GM21786 (cell line): ENCODE data around the gene ORC4.

Experiments used
- ATAC-seq: cut with Tn5 transposase; IDR thresholded peaks from one replicate; pipeline ENCODE4 v1.9.1; 2021; ENCODE audit not compliant: unreplicated experiment

Gene ORC4

DNA sequence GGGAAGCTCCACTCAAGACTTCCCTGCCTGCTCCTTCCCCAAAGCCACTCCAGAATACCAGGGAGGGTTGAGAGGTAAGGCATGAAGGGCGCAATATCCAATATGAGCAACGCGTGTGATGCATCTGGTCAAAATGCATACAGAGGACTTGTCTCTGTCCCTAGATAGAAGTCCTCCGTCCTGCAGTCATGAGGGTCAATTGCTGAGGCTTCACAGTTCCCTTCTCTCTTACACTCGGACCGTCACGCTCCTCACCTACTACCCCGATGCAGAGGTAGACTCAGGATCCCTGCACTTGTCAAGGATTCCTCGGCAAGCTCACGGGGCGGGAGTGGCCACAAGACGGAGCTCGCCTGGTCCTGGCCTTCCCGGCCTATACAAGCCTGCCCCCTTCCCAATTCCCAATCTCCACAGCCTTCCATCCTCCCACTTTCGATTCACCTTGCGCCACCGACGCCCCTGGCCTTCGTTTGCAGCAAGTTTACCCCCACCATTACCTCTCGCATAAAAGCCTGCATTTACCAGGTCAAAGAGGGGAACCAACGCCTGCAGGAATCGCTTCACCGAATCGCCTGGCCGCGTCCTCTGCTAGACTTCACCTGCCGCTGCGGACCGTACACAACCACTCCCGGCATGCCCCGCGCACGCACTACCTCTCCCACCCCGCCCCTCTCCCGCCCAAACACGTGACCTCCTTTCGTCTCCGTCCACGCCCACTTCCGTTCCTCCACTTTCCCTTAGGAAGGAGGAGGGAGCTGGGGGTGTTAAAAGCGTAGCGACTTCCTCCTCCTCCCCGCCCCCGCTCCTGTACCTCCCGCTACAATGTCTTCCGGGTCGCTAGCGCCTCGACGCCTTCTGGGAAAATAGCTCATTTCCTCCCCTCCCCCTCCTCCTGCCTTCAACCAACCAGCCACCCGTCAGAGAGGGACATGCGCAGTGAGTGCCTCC, at the start of gene ORC4:
ORC4 (minus strand) TSS at position 627 of the 948 bp plus-strand sequence. CDS start 44,779 bp downstream, outside the sequence.
- ATAC-seq, result peak; percentile 72

DNA sequence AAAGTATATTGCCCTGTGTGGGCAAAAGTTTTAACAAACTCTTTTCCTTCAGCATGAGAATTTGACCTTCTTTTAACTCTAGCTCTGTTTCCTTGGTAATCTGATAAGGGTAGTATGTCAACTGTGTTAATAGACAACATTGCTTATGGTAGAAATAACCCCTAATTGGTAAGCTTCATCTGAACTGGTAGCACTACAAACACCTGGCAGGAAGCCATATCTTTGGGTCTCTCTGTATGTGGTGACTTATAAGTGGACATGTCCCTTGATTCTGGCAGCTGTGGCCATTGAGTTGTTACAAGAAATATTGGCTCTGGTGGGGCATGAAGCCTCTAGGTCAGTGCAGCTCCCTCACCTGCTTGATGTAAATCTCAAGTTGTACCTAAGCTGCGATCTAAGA, 47.3 kb upstream of the ORC4 start:
- ATAC-seq, result no peak

- no peak for ATAC-seq
These were observed 45.4 kb upstream of the ORC4 start for GRCh38 chr2:148065936-148066335.

GRCh38 chr2:148063633-148064032, 43.1 kb upstream of the ORC4 start:
- no peak for ATAC-seq

- ATAC-seq, result no peak
These were observed 38.1 kb upstream of the ORC4 start for GRCh38 chr2:148058641-148059040.

- ATAC-seq, result no peak
These were observed 32.1 kb upstream of the ORC4 start for GRCh38 chr2:148052687-148053086.

GRCh38 chr2:148049284-148049683, 28.7 kb upstream of the ORC4 start:
- ATAC-seq, result no peak

- peak; percentile 76 for ATAC-seq
These were observed 28.1 kb upstream of the ORC4 start for GRCh38 chr2:148048475-148049221.

DNA sequence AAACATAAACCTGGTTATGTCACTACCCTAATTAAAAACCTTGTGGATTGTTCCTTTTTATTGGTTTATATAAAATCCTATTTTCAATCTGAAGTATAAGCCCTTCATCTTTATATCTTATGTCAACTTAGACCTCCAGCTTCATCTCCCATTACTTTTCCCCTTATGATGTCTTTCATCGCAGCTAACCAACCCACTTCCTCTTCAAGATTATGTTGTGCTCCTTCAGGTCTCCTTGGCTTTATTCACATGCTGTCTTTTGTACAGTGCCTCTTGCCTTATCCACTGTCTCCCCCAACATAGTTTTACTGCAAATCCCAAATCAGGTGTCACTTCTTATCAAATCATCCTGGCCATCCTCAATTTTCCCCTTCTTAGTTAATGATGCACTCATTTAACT, 26.3 kb upstream of the ORC4 start:
- no peak for ATAC-seq

DNA sequence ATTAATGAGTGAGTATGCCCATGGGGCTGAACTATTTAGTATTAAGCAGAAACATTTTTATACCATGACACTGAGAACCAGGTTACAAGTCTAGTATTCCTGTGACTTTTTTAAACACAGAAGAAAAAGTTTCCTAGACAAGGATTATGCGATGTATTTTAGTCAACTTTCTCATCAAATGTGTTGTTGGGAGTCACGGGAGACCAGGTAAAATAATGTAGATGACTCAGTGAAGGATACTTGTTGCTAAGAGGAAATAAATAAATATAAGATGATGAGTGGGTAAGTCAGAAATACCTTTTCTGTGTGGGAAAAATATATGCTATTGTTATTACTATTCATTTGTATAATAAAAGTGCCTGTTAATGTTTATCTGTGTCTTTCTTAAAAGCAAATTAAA, 23.8 kb upstream of the ORC4 start:
- no peak for ATAC-seq

DNA sequence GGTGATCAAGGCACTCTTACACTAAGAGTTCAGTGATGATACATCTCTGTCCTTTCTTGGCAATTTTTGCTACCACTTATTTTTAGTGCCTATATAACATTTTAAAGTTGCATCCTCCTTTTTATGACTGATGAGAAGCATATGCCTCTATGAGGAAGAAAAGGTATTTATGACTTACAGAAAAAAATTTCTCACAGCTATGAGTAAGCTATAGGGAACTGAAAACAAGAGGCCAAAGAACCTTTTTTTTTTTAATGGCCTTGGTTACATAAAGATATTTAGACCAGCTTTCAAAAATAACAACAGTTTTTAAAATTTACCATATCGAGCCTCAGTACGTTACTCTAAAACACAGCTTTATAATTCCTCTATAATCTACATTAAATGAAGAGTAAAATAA, 21.7 kb upstream of the ORC4 start:
- ATAC-seq, result peak; percentile 90

DNA sequence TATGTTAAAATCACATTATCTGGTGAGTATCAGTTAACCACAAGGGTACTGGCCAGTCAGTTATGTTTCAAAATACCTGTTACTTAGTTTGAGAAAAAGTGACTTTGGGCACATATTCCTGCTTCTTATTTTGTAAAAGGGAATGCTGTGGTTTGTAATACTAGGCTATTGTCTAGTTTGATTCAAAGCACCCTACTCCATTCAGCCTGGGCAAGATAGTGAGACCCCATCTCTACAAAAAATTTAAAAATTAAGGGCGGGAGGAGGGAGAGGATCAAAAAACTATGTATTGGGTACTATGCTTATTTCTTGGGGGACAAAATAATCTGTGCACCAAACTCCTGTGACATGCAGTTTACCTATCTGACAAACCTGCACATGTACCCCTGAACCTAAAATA, 19.2 kb upstream of the ORC4 start:
- ATAC-seq, result no peak

DNA sequence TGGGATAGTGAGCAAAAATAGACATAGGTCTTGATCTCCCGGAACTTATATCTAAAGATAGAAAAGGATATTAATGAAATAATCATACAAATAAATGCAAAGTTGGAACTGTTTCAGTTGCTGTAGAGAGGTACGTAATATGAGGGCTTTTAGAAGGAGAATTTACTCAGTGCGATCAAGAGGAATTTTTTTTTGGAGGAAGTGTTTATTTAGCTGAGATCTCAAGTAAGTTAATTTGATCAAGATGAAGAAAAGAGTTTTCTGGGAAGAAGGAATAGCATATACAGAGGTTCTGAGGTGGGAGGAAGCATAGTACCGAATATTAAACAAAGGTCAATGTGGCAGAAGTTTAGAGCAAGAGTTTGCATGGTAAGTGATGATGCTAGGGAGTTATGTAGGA, 11.7 kb upstream of the ORC4 start:
- no peak for ATAC-seq

DNA sequence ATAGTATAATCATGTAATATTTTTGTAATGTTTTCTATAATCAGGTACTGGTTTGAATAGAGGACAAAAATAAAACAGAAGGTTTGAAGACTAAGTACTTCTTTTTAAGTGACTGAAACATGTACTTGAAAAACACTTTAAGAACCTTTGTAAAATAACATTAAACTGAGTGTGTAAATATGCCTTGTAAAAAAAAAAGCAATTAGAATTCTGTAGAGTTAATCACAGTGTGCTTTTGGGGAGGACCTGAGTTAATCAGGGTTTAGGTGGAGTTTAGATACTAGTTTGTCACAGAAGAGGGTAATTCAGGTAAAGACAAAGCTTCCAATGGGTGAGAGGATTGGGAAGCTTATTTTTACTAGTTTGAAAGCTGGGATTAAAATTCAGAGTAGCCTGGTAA, 10.6 kb upstream of the ORC4 start:
- no peak for ATAC-seq

- no peak for ATAC-seq
These were observed 8.2 kb upstream of the ORC4 start for GRCh38 chr2:148028781-148029180.

- ATAC-seq, result no peak
These were observed 7.3 kb upstream of the ORC4 start for GRCh38 chr2:148027822-148028221.

DNA sequence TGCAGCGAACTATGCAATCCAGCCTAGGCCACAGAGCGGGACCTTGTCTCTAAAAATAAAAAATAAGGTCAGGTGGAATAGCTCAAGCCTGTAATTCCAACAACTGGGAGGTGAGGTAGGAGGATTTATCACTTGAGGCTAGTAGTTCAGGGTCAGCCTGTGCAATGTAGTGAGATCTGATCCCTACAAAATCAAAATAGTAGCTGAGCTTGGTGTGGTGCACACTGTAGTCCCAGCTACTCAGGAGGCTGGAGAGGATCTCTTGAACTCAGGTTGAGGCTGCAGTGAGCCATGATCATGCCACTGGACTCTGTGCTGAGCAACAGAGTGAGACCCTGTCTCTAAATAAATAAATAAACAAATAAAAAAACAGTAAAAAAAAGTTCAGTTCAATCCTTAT, 6.0 kb upstream of the ORC4 start:
- no peak for ATAC-seq

- ATAC-seq, result peak; percentile 38
These were observed 3.3 kb upstream of the ORC4 start for GRCh38 chr2:148023861-148024260.

GRCh38 chr2:148022882-148023281, 2.3 kb upstream of the ORC4 start:
- no peak for ATAC-seq

- ATAC-seq, result no peak
These were observed 1.8 kb upstream of the ORC4 start for GRCh38 chr2:148022351-148022750.

GRCh38 chr2:148021886-148022285, 1.3 kb upstream of the ORC4 start:
- no peak for ATAC-seq
